DOHH2 (cell line): ENCODE results near the gene UBR1.

Source experiments
- H3F3A ChIP-seq: fragments of 200-600 bp; sonication (generic), shearing (Covaris generic); 2 replicates; pipeline ENCODE4 v1.6.0; 2016; ENCODE audit warnings: antibody characterized with exemption, mild to moderate bottlenecking; ENCODE audit not compliant: control insufficient read depth, insufficient read depth
- H3K27ac ChIP-seq: fragments of 200-600 bp; sonication (generic); 2 replicates; pipeline ENCODE4 v1.5.1; 2014; ENCODE audit warnings: low read depth, mild to moderate bottlenecking, low read length, moderate library complexity
- H3K27me3 ChIP-seq: fragments of 200-600 bp; sonication (generic); 2 replicates; pipeline ENCODE4 v1.6.1; 2014; ENCODE audit warnings: mild to moderate bottlenecking, low read length, mixed read lengths; ENCODE audit not compliant: control insufficient read depth
- H3K36me3 ChIP-seq: fragments of 200-600 bp; sonication (generic); 2 replicates; pipeline ENCODE4 v1.6.1; 2014; ENCODE audit warnings: mild to moderate bottlenecking, low read length, moderate library complexity, mixed read lengths; ENCODE audit not compliant: control insufficient read depth
- H3K4me1 ChIP-seq: fragments of 200-600 bp; sonication (generic); 2 replicates; pipeline ENCODE4 v1.6.1; 2014; ENCODE audit warnings: mild to moderate bottlenecking, low read length, mixed read lengths; ENCODE audit not compliant: control insufficient read depth
- H3K4me2 ChIP-seq: fragments of 200-600 bp; sonication (generic); 2 replicates; pipeline ENCODE4 v1.6.0; 2014; ENCODE audit warnings: mild to moderate bottlenecking, low read length, moderate library complexity
- H3K4me3 ChIP-seq: fragments of 200-600 bp; sonication (generic); 2 replicates; pipeline ENCODE4 v1.5.1; 2014; ENCODE audit warnings: mild to moderate bottlenecking, low read length, mixed read lengths
- H3K79me2 ChIP-seq: fragments of 200-600 bp; sonication (generic); 2 replicates; pipeline ENCODE4 v1.6.1; 2014; ENCODE audit warnings: mild to moderate bottlenecking, low read length, mixed read lengths; ENCODE audit not compliant: control insufficient read depth
- H3K9me2 ChIP-seq: fragments of 200-600 bp; sonication (generic); replicated peaks from 2 replicates; pipeline ENCODE4 v1.6.1; 2014; ENCODE audit warnings: mild to moderate bottlenecking, low read length, mixed read lengths; ENCODE audit not compliant: control insufficient read depth
- H3K9me3 ChIP-seq: fragments of 200-600 bp; sonication (generic); 2 replicates; pipeline ENCODE4 v1.6.1; 2014; ENCODE audit warnings: antibody characterized with exemption, low read length, mixed read lengths; ENCODE audit not compliant: control insufficient read depth, insufficient read depth
- H4K20me1 ChIP-seq: fragments of 200-600 bp; sonication (generic); 2 replicates; pipeline ENCODE4 v1.6.0; 2014; ENCODE audit warnings: low read depth, mild to moderate bottlenecking, antibody characterized with exemption, low read length, moderate library complexity; ENCODE audit not compliant: control insufficient read depth, insufficient read depth
- EZH2phosphoT487 ChIP-seq: fragments of 200-600 bp; sonication (generic); IDR thresholded peaks from 2 replicates; pipeline ENCODE4 v1.6.1; 2017; ENCODE audit warnings: borderline replicate concordance, mild to moderate bottlenecking, antibody characterized with exemption, low read length, moderate library complexity, mixed read lengths
- TF ChIP-seq, protein P1 (sequence below): fragments of 200-600 bp; sonication (generic); IDR thresholded peaks from one replicate; pipeline ENCODE4 v1.5.1; 2014; ENCODE audit warnings: antibody characterized with exemption, mild to moderate bottlenecking, low read depth, low read length; ENCODE audit not compliant: poor library complexity, severe bottlenecking

UBR1 gene

GRCh38 chr15:43103907-43104306, 1.9 kb downstream of the UBR1 start:
- H3K27me3 ChIP-seq: no peaks in the 10 kb centered on the region
- no peaks in the 10 kb centered on the region for H3K9me2 ChIP-seq
- H3K27ac ChIP-seq: no peak overlapping the region
- no peak overlapping the region for H3K4me3 ChIP-seq
- H3K79me2 ChIP-seq: peaks cover 72% of the 10 kb centered on the region
- no peaks in the 10 kb centered on the region for H4K20me1 ChIP-seq
- H3K36me3 ChIP-seq: peaks cover 52% of the 10 kb centered on the region
- no peaks in the 10 kb centered on the region for H3F3A ChIP-seq
- TF ChIP-seq, protein P1, sequence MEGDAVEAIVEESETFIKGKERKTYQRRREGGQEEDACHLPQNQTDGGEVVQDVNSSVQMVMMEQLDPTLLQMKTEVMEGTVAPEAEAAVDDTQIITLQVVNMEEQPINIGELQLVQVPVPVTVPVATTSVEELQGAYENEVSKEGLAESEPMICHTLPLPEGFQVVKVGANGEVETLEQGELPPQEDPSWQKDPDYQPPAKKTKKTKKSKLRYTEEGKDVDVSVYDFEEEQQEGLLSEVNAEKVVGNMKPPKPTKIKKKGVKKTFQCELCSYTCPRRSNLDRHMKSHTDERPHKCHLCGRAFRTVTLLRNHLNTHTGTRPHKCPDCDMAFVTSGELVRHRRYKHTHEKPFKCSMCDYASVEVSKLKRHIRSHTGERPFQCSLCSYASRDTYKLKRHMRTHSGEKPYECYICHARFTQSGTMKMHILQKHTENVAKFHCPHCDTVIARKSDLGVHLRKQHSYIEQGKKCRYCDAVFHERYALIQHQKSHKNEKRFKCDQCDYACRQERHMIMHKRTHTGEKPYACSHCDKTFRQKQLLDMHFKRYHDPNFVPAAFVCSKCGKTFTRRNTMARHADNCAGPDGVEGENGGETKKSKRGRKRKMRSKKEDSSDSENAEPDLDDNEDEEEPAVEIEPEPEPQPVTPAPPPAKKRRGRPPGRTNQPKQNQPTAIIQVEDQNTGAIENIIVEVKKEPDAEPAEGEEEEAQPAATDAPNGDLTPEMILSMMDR: no peak
- no peak for TF ChIP-seq EZH2phosphoT487
- H3K4me1 ChIP-seq: peaks cover 20% of the 10 kb centered on the region
- peak overlapping the region; percentile 82 for H3K4me2 ChIP-seq
- H3K9me3 ChIP-seq: no peaks in the 10 kb centered on the region

DNA sequence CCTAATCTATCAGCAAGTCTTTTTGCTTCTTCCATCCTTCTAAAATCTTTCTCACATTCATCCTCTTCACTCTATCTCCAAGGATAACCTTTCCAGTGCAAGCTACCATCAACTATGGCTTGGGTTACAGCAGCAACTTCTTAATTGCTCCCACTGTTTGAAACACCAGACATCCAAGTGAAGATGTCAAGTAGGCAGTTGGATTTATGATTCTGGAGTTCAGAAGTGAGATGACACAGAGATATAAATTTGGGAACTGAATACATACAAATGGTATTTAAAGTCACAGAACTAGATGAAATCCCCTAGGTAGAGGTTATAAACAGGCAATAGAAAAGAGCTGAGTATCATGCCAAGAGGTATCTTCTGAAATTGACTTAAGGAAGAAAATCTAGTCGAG, 3.7 kb downstream of the UBR1 start:
- peaks cover 89% of the 10 kb centered on the region for H3K79me2 ChIP-seq
- peaks cover 67% of the 10 kb centered on the region for H3K36me3 ChIP-seq
- peaks cover 19% of the 10 kb centered on the region for H3K4me1 ChIP-seq
- no peaks in the 10 kb centered on the region for H3F3A ChIP-seq
- no peaks in the 10 kb centered on the region for H3K9me2 ChIP-seq
- H3K27ac ChIP-seq: no peak overlapping the region
- H3K9me3 ChIP-seq: no peaks in the 10 kb centered on the region
- no peaks in the 10 kb centered on the region for H3K27me3 ChIP-seq
- no peak overlapping the region for H3K4me3 ChIP-seq
- TF ChIP-seq EZH2phosphoT487: no peak
- TF ChIP-seq, protein P1: no peak
- no peak overlapping the region for H3K4me2 ChIP-seq
- H4K20me1 ChIP-seq: peaks cover 5% of the 10 kb centered on the region

DNA sequence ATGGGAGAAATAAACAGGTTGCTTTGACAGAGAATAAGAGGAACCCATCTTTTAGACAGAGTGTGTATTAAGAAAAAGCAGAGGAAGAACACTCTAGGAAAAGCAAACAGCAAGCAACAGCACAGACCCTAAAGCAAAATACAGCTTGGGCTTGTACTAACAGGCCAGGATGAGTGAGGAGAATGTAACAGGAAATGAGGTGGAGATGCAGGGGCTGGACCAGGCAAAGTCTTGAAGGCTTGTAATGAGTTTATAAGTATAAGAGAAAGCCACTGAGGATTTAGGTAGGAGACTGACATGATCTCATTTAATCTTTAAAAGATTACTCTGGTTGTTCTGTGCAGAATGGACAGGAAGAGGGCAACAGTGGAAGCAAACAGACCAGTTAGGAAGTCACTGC, 4.9 kb downstream of the UBR1 start:
- Histone ChIP-seq H3K36me3 (peaks cover 72% of the 10 kb centered on the region), H3K9me3 (no peaks in the 10 kb centered on the region), H3F3A (no peaks in the 10 kb centered on the region), H3K9me2 (no peaks in the 10 kb centered on the region), H3K27me3 (no peaks in the 10 kb centered on the region), H4K20me1 (peaks cover 5% of the 10 kb centered on the region), H3K4me3 (no peak overlapping the region), H3K79me2 (peaks cover 96% of the 10 kb centered on the region), H3K4me1 (peaks cover 14% of the 10 kb centered on the region), H3K27ac (no peak overlapping the region), H3K4me2 (no peak overlapping the region)
- TF ChIP-seq EZH2phosphoT487: no peak
- TF ChIP-seq, protein P1: no peak
